ENCODE results near the gene RFX7.

Gene RFX7

DNA sequence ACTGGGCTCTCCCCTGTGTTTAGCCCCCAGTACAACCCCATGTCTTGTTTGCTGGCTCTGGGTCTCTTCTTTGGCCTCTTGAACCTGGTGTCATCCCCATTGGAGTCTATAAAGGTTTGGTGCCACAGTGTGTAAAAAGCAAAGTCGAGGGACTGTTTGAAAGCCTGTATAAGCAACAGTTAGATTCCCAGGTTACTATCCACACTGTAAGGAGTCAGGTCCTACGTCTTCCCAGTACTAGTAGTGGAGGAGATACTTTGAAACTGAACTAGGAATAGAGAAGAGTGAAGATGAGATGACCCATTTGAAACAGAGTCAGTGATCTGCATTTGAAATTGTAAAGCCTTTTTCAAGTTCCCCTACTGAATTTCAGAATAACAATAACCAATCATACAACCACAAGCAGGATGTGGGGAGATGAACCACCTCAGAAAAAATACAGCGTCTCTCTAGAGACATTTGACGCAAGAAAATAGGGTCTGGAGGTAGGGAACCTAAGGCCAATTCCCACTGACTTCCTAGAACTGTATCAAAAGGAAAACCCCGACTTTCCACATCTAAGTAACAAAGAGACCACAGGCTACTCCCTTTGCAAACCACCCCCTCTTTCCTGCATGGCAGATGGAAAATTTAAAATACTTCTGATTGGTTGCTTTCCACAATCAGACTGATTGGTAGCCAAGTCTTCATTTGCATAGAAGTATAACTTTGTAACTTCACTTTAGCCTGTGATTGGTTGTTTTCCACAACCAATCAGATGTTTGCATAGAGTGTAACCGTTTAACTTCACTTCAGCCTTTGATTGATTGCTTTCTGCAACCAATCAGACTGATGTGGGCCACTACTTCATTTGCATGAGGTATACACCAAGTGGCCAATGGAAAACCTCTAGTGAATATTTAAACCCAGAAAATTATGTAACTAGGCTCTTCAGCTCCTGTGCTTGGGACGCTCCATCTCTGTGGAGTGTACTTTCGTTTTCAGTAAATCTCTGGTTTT, 200.4 kb downstream of the RFX7 start:
- no peak for DNase-seq

- no peak for DNase-seq
These were observed 201.2 kb downstream of the RFX7 start for GRCh38 chr15:56042498-56042897.

- no peak for DNase-seq
These were observed 201.6 kb downstream of the RFX7 start for GRCh38 chr15:56042031-56042430.

DNA sequence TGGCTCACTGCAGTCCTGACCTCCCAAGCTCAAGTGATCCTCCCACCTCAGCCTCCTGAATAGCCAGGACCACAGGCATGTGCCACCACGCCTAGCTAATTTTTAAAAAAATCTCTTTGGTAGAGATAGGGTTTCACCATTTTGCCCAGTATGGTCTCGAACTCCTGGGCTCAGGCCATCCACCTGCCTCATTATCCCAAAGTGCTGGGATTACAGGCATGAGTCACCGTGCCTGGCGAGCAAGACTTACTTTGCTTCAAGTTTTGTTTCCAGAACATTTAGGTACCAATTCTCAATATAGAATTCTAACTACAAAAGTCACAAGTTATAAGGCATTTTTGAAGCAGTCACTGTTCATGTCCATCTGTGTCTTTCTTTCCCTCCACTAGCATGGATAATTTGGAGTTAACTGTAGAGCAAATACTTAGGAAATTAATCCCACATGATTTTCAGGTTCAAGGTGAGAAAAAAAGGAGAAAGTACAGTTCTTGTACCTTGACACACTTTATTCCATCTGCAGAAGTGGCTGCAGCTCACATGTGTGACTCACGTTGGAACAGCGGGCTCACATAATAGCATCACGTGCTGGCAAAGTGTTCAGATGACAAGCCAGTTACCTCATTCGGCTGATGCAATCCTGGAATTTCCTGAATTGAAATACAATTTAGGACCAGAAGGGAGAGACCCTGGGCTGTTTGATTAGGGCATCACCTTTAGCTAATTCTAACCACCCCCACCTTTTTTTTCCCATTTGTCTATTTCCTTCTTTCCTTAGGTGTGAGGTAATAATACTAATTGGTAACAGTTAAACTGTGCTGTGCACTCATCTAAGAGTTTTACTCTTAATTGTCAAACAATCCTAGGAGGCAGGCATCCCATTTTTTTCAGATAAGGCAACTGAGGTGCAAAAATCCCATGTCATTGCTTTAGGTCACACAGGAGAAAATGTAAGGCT, 203.3 kb downstream of the RFX7 start:
- DNase-seq = no peak

- DNase-seq = no peak
These were observed 205.0 kb downstream of the RFX7 start for GRCh38 chr15:56038707-56039106.

- DNase-seq = peak; percentile 7
These were observed 205.7 kb downstream of the RFX7 start for GRCh38 chr15:56038015-56038414.

All from KG1 (cell line).